GM21528 (cell line): ENCODE results near the gene CDKN2AIPNL.
"Not testable (repeated sequence)": the region's sequence is repeated elsewhere in the genome, so short reads cannot be mapped to it uniquely, and the experiment has no call there.

Experiments
- ATAC-seq: cut with Tn5 transposase; IDR thresholded peaks from one replicate; pipeline ENCODE4 v1.9.1; 2021; ENCODE audit warnings: mild to moderate bottlenecking, moderate library complexity; ENCODE audit not compliant: unreplicated experiment, low FRiP score

CDKN2AIPNL gene

DNA sequence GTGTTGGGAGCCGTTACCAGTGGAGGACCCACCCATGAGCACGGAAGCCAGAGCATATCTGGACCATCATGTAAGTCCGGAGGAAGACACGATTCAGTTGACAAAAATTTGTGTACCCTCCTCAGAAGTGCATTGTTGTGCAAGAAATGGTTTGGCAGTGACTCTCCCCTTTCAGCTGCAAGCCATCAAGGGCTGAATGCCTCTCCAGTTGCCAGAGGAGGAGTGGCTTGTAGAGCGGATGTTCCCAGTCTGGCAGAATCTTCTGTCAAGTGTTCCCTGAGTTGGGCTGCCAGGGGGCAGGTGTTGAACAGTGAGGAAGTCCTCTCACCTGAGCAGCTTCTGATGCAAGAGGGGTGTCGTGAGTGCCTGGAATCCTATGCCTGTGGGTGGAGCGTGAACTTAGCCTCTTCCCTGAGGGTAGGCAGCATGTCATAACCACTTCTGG lies 27.6 kb upstream of the CDKN2AIPNL start:
- no peak for ATAC-seq

DNA sequence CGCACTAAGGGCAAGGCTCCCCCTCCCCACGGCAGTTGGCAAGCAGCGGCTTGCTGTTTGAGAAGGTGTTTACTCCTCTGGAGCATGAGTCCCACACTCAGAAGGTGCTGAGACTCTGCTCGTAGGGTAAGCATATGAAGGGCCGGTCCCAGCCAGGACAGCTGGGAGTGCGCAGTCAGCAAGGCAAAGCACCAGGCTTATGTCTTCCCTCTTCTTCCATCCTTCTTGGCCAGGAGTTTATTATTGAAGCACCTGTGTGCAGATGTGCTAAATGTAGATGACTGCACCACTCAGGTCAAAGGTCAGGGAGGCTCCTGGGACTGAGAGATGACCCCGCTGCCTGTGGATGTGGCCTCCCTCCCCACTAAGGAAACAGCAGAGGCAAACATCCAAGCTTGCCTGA lies 27.0 kb upstream of the CDKN2AIPNL start:
- no peak for ATAC-seq

DNA sequence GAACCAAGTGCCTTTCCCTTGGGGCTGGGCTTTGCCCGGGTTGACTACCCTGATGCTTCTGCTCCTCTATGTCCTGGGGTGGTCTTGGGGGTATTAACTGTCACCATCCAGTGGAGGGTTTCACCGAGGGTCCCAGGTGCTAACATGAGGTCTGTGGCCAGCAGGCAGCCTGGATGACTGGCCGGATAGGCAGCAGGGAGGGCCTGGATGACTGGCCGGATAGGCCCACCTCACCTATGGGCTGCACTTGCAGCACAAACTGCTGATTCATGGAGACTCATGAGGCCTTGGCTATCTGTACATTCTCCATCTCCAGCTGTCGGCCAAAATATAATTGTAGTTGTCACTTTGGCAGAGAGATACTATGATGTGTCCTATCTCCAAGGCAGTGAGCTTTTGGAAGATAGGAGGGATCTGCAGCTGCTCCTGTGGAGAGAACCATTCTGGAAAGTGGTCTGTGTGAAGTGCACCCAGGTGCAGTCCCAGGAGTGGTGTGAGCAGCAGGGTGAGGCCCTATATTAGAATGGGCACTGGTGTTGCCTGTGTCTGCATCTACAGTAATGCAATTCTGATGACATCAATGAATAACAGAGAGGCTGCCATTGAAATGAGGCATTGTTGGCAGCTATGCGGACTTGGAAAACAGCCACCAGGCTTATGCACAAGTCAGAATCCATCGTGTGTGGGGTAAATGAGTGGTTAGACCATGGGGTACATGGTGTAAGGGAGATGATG lies 26.3 kb upstream of the CDKN2AIPNL start:
- ATAC-seq, result no peak

DNA sequence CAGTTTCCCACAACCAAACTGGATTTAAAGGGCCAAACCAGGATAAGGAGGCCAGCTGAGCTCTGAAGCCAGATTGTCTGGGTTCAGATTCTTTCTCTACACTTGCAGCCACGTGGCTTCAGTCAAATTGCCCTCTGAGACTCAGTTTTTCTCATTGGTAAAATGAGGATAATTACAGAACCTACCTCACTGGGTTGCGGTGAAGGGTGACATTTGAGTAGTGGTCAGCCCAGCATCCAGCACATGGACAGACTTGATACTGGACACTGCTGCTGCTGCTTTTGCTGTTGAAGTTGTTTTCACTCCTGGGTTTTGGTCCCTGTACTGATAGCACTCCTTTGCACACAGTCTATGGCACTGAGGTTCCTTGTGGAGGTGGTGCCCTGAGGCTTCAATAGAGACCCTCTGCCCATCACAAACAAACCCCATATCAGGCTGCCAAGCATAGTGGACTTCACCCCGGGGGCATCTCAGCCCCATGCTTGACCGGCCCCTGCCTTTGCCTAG lies 25.7 kb upstream of the CDKN2AIPNL start:
- no peak for ATAC-seq

DNA sequence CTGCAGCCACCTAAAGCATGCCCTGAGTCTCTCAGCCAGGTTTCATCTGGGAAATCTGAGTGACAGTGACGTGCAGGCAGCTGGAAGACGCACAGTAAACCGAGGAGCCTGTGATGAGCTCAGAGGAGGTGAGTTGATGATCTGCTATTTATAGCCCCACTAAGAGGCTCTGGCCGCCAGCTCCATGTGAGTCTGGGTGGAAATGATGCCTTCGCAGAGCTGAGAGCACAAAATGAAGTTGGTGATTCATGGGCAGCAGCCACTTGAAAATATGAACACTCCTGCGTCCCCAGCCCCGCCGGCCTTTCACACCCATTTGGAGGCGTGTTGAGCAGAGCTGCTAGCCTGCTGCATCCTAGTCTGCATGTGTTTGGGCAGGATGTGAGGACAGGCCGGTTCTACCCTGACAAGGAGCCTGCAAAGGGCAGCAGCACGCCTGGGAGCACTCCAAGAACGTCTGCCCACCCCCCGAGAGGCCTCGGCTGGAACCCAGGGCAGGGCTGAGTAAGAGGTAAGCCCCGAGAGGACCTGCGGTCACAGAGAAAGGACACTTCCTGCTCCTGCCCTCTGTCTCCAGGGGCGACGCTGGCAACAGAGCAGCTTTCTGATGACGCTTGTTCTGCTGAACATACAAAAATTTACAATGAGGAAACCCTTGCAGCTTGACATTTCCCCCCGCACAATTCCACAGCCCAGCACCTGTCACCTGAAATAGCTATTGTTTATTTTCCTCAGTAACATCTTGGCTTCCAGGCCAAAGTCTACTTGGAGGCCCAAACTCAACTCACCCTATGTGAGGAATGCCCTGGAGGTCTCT lies 25.1 kb upstream of the CDKN2AIPNL start:
- no peak for ATAC-seq

DNA sequence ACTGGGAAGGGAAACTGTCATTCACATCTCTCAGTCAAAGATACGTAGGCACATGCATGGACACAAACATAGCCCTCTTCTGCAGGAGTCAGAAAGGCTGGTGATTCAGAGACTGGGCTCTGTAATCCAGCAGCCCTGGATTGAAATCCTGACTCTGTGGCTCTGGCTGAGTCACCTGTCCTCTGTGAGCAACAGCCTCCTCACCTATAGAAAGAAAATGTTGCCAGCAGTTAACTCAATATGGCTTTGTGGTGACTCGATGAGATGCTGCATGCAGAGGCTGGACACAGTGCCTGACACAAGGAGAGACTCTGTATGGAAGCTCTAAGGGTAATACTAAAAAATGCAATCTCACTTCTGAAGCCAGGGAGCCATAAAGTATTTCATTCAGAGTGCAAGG lies 23.9 kb upstream of the CDKN2AIPNL start:
- ATAC-seq, result no peak

DNA sequence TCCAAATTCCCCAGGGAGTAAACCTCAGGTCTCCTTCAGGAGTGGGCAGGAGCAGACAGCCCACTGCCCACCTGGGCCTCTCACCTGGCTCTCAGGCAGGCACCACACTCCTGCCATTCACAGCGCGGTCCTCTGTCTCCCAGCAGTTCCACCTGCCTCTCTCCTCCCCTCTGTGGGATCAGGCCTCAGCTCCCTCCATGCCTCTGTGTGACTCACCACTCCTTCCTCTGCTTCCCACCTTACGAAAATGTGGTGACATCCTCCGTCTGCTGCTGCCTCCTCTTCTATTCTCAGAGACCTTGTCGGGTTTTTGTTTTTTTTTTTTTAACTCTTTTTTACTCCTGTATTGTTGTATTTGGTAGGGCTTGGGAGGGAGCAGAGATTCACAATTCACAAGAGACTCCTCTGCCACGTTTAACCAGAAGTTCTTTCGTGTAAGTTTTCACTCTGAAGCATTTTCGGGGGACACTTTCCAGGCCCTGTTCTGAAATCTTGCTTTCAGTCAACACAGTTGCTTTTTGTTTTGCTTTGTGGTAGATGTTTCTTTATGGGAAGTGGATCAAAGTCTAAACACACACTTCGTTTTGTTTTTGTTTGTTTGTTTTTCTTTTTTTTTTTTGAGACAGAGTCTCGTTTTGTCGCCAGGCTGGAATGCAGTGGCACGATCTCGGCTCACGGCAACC lies 21.1 kb upstream of the CDKN2AIPNL start:
- no peak for ATAC-seq

DNA sequence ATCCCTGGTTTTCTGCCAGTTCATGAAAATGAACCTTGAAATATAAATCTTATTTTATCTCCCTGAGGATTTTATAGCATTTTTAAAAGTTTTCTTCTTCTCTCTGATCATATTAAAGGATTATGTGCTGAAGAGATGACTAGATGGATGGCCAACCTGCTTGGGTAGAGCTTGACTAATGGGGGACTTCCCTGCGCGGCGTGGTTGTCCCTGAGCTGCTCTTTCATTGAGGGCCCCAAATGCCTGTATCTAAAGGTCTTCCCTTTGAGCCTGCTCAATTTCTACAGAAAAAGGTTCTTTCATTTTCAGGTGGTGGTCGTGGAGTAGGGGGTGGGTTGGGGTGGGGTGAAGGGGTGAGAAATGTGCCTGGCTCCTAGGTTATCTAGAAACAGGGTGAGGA lies 20.5 kb upstream of the CDKN2AIPNL start:
- ATAC-seq, result no peak

DNA sequence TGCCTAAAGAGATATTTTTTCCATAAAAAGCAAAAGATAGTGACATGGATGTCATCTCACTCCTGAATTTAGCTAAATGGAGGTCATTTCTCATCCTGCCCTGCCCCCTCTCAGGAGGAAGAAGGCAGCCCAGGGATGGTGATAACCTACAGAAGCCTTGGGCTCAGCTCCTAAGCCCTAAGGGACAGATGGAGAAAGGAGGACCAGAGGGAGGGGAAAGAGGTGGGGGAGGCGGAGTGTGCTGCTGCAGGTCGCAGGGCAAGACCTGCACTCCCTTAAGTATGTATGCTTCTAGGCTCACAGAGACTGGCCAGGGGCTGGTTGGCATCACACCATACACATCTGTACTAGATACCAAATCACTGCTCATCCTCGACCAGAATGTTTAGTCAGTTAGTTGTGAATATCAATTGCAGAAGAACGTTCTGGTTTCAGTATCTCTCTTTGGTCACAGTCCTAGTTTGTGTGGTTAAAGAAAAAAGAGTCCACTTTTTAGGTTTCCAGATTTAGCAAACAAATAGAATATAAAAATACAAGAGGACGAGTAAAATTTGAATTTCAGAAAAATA lies 18.4 kb upstream of the CDKN2AIPNL start:
- ATAC-seq, result no peak

DNA sequence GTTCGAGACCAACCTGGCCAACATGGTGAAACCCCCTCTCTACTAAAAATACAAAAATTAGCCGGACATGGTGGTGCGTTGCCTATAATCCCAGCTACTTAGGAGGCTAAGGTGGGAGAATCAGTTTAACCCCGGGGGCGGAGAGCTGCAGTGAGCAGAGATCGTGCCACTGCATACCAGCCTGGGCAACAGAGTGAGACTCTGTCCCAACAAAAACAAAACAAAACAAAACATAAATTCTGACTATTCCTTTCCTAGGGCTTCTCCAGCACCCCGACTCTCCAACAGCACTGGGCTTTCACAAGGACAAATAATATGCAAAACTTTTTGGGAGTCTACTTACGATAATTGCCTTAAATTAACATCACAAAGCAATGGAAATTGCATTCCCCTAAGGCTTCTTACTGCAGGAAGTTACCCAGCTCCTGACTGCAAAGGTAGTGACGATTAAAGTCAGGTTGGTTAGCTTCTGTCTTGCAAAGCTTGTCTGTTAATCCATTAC lies 15.9 kb upstream of the CDKN2AIPNL start:
- ATAC-seq, result no peak

DNA sequence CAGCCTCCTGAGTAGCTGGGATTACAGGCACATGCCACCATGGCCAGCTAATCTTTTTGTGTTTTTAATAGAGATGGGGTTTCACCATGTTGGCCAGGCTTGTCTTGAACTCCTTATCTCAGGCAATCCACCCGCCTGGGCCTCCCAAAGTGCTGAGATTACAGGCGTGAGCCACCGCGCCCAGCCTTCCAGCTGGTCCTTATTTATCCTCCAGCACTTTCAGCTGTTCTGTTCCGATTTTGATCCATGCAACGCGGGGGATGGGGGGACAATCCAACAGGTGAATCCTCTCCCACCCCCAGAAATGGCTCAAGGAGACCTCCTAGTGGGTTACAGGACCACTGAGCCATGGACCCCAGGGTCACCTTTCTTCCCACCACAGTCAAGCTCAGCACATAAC lies 14.7 kb upstream of the CDKN2AIPNL start:
- ATAC-seq, result no peak

DNA sequence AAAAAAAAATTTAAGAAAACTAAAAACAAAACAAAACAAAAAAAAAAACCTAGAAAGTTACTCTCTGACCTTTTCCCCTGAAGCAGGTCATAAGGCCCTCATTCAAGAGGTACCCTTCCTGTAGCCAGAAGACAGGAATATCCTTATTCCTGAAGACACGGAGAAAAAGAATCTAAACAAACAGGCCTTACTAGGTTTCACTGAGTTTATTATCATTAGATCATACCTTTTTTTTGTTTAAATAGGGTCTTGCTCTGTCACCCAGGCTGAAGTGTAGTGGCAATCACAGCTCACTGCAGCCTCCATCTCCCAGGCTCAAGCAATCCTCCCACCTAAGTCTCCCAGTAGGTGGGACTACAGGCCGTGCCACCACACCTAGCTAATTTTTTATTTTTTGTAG lies 11.7 kb upstream of the CDKN2AIPNL start:
- ATAC-seq, result no peak

DNA sequence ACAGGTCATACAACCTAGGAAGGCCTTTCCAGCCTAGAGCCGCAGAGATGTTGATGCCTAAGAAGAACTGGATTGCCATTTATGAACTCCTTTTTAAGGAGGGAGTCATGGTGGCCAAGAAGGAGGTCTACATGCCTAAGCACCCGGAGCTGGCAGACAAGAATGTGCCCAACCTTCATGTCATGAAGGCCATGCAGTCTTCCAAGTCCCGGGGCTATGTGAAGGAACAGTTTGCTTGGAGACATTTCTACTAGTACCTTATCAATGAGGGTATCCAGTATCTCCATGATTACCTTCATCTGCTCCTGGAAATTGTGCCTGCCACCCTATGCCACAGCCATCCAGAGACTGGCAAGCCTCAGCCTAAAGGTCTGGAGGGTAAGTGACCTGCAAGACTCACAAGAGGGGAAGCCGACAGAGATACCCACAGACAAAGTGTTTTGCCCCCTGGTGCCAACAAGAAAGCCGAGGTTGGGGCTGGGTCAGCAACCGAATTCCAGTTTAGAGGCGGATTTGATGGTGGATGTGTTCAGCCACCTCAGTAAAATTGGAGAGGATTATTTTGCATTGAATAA lies 11.2 kb upstream of the CDKN2AIPNL start:
- ATAC-seq, result no peak

DNA sequence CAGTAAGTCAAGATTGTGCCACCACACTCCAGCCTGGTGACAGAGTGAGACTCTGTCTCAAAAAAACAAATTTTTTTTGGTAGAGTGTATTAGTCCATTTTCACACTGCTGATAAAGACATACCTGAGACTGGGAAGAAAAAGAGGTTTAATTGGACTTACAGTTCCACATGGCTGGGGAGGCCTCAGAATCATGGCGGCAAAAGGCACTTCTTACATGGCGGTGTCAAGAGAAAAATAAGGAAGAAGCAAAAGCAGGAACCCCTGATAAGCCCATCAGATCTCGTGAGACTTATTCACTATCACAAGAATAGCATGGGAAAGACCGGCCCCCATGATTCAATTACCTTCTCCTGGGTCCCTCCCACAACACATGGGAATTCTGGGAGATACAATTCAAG lies 9.4 kb upstream of the CDKN2AIPNL start:
- ATAC-seq, result not testable (repeated sequence)

DNA sequence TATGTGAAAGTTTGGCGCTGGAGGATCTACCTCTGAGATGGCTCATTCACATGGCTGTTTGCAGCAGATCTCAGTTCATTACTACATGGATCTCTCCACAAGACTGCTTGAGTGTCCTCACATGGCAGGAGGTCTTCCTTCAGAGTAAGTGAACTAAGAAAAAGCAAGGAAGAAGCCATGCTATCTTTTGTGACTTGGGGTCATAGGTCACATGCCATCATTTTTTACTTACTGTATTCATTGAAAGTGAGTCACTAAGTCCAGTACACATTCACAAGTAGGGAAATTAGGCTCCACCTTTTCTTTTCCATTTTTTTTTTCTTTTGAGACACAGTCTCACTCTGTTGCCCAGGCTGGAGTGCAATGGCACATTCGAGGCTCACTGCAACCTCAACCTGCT lies 8.7 kb upstream of the CDKN2AIPNL start:
- ATAC-seq, result no peak

DNA sequence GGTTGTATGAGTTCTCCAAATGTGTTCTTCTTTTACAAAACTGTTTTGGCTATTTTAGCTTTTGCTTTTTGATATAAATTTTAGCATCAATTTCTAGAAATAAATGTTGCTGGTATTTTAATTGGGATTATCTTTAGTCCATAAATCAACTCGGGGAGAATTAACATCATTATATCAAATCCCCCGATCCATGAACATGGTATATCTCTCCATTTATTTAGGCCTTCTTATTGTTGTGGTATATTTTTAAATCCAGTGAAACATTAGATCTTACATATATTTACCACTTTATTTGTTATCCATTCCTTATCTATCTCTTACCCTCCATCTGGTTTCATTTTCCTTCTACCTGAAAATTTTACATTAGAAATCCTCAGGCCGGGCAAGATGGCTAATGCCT lies 7.3 kb upstream of the CDKN2AIPNL start:
- no peak for ATAC-seq

DNA sequence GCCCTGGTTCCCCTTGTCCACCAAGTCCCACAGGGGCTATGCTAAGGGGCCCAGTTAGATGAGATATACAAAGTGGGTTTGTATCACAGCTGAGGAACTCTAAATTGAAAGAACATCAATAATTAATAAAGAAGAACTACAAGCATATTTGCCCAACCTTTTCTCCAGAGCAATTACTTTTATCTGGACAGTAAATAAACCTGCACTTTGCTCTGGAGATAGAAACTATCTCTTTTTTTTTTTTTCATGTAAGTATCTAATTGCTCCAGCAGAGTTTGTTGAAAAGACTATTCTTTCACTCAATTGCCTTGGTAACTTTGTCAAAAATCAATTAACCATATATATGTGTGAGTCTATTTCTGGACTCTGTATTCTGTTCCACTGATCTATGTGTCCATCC lies 6.0 kb upstream of the CDKN2AIPNL start:
- ATAC-seq, result no peak

DNA sequence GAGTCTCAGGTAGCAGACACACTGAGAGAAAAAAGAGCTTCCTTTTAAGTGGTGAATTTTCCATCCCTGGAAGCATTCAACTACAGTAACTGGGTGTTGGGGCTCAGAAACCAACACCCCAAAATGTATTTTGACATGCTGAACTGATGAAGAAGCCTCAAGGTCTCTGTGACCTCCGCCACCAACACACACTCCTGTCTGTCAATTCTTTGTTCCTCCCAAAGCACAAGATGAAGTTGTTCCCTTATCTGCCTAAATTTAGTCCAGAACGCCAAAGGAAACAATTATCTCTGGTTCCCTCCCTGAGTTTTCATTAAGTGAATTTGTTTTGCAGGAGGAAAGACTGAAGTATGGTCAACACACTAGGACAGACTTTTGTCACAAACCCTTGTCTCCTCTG lies 1.4 kb upstream of the CDKN2AIPNL start:
- ATAC-seq, result no peak

DNA sequence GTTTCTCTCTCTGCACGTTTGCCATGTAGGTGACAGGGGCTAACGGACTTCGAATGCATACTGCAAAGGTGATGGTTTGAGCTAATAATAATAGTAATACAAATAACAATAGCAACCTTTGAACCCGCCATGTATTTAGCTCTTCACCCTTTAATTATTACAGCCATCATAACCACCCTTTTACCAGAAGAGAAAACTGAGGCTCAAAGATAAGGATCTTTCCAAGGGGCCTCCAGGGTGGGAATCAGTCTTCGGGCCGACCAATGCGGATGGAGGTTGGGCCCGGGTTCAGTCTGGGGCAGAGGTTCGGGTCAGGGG lies 494 bp downstream of the CDKN2AIPNL start:
- ATAC-seq, result no peak

DNA sequence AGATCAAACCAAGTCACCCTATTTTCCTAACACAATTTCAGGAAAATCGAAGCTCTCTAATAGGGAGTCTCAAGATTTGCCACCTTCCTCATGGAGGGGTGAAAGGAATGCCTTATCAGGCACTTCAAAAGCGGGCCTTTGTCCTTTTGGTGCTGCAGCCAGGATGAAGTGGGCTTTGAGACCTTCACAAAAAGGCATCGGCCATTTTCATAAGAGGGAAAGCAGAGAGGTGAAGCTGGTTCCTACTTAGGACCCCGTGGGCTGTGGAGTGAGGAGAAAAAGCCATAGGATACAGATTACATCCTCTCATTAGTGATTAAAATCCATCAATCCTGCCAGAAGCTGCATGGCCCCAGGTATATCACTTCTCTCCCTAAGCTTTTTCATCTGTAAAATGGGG lies 859 bp downstream of the CDKN2AIPNL start:
- no peak for ATAC-seq

DNA sequence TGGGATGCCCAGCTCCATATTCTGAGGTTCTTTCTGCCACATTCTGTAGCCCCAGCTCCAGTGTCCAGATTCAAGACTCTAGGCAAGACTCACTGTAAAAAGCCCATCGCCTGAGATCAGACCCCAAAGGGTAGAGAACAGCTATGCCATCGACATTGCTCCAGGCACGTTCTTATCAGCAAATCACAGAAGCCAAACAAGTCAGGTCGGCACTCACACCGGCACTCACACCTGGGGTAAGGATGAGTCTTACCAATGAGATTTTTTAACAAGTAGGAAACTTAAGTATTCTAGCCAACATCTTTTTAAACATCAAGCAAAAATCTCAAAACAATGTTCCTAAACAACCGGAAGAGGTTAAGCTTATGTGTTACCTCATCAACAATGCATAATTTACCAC lies 2.4 kb downstream of the CDKN2AIPNL start:
- ATAC-seq, result no peak
